B cell (primary cell): Measurements from ENCODE around the gene ZNF724.
A peak's percentile ranks its signal among the peaks of the same experiment; 100 is the strongest.

ENCODE experiments used
- EZH2 ChIP-seq: IDR thresholded peaks from 2 replicates; pipeline ENCODE4 v1.6.1; 2012; ENCODE audit warnings: borderline replicate concordance, low read depth, mild to moderate bottlenecking, moderate library complexity, low read length; ENCODE audit not compliant: insufficient read depth, poor library complexity, severe bottlenecking
- TF ChIP-seq, protein P1 (sequence below): fragments of 200-600 bp; IDR thresholded peaks from one replicate; pipeline ENCODE4 v1.8.0; 2022; ENCODE audit warnings: antibody characterized with exemption, mild to moderate bottlenecking

DNA sequence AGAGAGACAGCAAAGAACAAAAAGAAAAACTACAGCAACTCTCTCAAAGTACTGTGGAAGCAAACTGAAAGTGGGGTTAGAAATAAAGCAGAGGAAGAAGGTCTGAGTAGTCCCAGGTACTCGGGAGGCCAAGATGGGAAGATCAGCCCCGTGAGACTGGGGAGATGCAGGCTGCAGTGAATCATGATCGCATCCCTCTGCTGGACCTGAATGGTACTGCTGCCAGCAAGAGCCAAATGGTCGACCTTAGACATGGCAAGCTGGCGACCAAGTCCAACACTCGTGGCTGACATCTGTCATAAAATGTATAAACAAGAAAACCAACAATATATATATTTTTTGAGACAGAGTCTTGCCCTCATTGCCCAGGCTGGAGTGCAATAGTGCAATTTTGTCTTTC is 33.7 kb upstream of the ZNF724 start:
- TF ChIP-seq, protein P1, sequence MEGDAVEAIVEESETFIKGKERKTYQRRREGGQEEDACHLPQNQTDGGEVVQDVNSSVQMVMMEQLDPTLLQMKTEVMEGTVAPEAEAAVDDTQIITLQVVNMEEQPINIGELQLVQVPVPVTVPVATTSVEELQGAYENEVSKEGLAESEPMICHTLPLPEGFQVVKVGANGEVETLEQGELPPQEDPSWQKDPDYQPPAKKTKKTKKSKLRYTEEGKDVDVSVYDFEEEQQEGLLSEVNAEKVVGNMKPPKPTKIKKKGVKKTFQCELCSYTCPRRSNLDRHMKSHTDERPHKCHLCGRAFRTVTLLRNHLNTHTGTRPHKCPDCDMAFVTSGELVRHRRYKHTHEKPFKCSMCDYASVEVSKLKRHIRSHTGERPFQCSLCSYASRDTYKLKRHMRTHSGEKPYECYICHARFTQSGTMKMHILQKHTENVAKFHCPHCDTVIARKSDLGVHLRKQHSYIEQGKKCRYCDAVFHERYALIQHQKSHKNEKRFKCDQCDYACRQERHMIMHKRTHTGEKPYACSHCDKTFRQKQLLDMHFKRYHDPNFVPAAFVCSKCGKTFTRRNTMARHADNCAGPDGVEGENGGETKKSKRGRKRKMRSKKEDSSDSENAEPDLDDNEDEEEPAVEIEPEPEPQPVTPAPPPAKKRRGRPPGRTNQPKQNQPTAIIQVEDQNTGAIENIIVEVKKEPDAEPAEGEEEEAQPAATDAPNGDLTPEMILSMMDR = peak; percentile 74
- TF ChIP-seq EZH2 = no peak
